Measurements from ENCODE around the gene NR0B2.
"Not testable (repeated sequence)": the region's sequence is repeated elsewhere in the genome, so short reads cannot be mapped to it uniquely, and the experiment has no call there.

The NR0B2 gene, protein sequence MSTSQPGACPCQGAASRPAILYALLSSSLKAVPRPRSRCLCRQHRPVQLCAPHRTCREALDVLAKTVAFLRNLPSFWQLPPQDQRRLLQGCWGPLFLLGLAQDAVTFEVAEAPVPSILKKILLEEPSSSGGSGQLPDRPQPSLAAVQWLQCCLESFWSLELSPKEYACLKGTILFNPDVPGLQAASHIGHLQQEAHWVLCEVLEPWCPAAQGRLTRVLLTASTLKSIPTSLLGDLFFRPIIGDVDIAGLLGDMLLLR

GRCh38 chr1:26913754-26914619 lies at the start of gene NR0B2:
TSS of gene NR0B2 (minus strand) at chr1:26913975. CDS start at chr1:26913940, 35 bp downstream.
- no peak for DNase-seq

GRCh38 chr1:26961826-26962225 lies 48.1 kb upstream of the NR0B2 start:
- no peak for DNase-seq

GRCh38 chr1:26960625-26960966 lies 46.8 kb upstream of the NR0B2 start:
- DNase-seq, result no peak

DNA sequence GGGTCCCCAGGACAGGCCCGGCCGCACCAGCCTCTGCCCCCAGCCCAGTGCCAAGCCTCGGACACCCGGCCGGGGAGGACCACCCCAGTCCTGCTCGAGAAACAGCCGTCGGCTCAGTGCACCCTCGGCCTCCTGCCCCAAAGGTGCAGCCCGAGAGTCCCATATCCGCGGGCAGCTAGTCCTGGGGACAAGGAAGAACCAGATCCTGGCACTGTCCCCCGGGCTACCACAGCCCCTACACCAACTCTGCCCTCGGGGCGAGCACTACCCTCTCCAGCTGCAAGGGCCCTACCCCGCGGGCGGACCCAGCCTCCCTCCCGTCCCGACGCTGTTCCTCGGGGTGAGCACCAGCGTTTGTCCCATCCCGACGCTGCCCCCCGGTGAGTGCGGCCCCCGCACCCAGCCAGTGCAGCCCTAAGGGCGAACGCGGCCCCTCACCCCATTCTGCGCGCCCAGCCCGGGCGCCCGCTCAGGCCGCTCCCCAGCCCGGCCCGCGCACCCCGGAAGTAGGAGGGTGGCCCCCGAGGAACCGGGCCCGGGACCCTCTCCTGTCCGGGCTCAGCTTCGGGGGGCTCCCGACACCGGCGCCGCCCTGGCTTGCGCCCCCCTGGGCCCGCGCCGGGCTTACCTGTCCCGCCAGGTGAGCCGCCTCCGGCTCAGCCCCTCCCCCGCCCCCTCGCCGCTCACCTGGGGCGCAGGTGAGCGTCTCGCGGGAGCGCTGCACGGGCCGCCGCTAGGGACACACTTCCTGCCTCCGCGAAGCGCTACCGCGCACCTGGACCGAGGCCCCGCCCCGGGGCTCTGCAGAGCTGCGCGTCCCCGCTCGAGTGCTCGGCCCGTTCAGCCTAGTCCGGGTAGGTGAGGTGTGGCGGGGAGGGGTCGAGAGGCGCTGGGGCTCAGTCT lies 46.2 kb upstream of the NR0B2 start, which contains the start of gene KDF1:
TSS of gene KDF1 (minus strand) at position 747 of the 903 bp plus-strand sequence. CDS start 8,088 bp downstream, outside the sequence.
- peak; percentile 68 for DNase-seq

DNA sequence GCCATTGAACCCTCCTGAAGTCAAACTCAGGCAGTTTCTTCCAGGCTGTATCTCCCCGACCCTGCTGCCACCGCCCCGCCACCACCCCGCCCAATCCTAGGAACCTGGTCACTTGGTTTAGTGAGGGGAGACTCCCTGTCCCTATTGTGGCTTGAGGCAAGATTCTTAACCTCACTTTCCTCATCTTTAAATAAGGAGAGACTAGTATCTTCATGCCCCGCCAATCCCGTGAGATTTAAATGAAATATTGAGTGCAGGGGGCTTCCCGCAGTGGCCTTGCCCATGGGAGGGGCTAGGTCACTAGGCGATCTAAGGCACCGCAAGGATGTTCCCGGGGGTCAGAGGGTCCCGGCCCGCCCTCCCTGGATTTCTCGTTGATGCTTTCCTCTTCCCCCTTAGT lies 45.5 kb upstream of the NR0B2 start:
- no peak for DNase-seq

GRCh38 chr1:26957306-26957705 lies 43.5 kb upstream of the NR0B2 start:
- DNase-seq, result no peak

DNA sequence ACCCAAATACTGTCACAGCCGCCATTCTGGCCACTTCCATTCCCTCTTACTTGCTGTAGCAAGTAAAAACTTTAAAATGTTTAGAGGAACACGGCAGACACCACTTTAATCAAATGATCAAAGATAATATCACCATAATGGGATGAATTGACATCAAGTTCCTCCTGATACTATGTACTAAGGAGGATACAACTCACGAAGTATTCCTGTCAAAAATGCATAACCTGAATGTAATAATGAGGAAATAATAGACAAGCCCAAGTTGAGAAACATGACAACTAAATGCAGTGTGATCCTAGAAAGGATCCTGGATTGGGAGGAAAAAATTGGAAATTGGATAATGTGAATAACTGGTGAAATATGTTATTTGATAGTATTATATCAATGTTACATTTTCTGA lies 42.5 kb upstream of the NR0B2 start:
- DNase-seq, result no peak

- DNase-seq, result no peak
These were observed 39.6 kb upstream of the NR0B2 start for GRCh38 chr1:26953374-26953773.

GRCh38 chr1:26951821-26952497 lies 38.2 kb upstream of the NR0B2 start:
- no peak for DNase-seq

- no peak for DNase-seq
These were observed 37.4 kb upstream of the NR0B2 start for GRCh38 chr1:26951216-26951615.

- no peak for DNase-seq
These were observed 36.8 kb upstream of the NR0B2 start for GRCh38 chr1:26950602-26951001.

- no peak for DNase-seq
These were observed 36.1 kb upstream of the NR0B2 start for GRCh38 chr1:26949926-26950319.

DNA sequence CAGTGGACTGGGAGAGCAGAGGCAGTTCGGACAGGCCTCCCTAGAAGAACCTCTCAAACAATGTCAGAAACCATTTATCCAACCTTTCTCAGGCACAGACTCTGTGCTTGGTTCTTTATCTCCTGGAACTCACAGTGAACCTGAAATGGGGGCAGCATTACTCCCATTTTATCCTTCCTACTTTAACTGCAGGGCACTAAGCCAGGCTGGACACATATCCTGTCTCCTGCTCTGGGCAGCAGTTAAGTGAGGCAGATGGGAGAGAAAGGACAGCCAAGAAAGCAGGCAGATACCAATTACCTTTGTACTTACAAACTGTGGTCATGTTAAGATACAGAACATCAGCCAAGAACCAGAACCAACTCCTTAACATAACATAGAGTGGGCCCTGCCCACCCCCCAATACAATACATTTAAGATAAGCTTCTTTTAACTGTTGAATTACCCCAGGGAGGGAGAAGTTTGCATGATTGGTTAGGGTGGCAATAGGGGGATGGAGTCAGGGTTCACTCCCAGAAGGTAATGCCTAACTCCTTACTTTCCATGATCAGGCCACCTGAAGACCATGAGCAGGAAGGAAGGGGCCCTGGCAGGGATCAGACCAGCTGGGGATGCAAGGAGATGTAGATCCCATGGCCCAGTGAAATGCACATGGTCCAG lies 35.6 kb upstream of the NR0B2 start:
- no peak for DNase-seq

- DNase-seq, result not testable (repeated sequence)
These were observed 34.9 kb upstream of the NR0B2 start for GRCh38 chr1:26948725-26949057.

GRCh38 chr1:26946270-26946669 lies 32.5 kb upstream of the NR0B2 start:
- DNase-seq, result no peak

DNA sequence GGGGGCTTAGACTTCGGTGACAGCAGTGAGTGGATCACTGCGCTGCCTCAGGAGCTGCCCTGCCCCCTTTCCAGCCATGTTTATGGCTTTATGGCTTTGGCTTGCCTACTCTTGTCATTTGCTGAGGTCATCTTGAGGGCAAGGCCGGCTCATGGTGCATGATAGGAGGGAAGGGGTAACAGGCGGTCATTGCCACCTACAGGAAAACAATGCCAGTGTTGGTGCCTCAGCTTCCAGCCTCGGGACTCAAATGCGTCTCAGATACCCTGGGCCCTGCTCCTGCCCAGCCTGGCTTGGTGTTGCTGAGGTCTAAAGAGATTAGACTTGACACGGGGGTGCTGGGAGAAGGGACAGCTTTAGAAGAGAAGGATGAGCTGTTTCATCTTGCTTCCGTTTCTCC lies 32.0 kb upstream of the NR0B2 start:
- DNase-seq, result no peak

DNA sequence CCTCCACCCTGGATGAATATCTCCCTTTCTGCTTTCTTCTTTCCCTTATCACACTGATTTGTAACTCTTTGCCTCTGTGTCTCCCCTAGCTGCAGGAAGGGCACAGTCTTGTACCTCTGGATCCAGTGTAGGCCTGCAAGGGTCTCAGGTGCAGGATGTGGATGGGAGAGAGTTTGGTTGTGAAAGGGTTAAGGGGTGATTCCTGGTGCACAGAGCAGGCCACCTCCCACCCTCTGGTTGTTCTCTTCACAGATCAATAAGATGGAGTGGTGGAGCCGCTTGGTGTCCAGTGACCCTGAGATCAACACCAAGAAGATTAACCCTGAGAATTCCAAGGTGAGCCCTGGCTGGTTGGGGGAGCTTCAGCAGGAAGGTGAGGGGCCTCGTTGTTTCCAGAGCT lies 31.4 kb upstream of the NR0B2 start:
- DNase-seq, result no peak

GRCh38 chr1:26942656-26943055 lies 28.9 kb upstream of the NR0B2 start:
- no peak for DNase-seq

GRCh38 chr1:26941311-26941710 lies 27.5 kb upstream of the NR0B2 start:
- DNase-seq, result no peak

GRCh38 chr1:26938659-26939025 lies 24.9 kb upstream of the NR0B2 start:
- no peak for DNase-seq

DNA sequence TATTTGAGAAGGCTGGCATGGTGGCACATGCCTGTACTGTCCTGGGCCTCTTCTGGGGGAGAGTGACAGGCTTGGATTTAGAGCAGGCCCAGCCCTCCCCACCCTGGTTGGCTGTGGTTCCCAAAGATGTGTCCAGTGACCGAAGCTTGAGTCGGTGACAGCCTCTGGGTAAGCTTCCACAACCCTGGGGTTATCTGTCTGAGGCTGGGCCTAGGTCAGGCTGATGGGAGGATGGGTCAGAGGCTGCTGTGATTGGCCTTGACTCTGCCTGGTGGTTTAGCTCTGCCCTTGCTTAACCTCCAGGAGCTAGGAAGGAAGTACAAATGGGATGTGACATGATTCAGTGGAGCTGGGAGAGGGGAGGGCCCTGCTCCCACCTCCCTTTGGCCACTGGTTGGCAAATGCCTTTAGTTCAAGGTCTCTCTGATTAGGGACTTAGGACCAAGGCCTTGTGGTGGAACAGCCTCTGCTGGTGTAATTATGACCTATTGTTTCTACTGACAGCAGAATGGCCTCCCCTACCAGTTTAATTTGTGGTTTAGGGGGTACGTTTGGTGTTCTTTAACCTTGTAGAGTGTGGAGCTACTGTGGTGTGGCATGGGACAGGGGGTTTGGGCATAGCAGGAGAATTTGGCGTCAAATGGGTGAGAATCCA lies 24.4 kb upstream of the NR0B2 start:
- DNase-seq, result no peak

DNA sequence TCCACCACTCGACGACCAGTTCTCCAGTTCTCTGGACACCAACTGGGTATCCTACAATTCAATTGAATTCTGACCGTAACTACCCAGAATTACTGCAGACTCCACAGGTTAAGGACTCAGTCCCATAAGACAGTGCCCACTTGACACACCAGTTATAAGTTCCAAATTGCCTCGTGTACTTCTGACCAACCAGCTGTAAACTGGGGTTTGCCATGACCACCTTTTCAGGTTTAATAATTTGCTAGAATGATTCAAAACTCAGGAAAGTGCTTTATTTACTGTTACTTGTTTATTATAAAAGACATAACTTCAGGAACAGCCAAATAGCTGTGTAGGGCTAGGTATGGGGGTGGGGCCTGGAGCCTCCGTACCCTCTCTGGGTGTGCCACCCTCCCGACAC lies 23.0 kb upstream of the NR0B2 start:
- no peak for DNase-seq
